ENCODE data around the gene WDR90.
A peak's percentile ranks its signal among the peaks of the same experiment; 100 is the strongest.

The WDR90 gene

GRCh38 chr16:682493-683395 lies 33.6 kb downstream of the WDR90 start:
- Histone ChIP-seq H3K4me3 (peak overlapping the region; percentile 98), H3K27ac (no peak overlapping the region)
- TF ChIP-seq CTCF (IDR thresholded peaks at IDR 0.05), result no peak
- no peak for DNase-seq (ENCODE audit: low spot score)

GRCh38 chr16:683396-684070 lies 34.4 kb downstream of the WDR90 start:
- H3K4me3 ChIP-seq, result peak overlapping the region; percentile 98
- TF ChIP-seq CTCF (IDR thresholded peaks at IDR 0.05), result no peak
- no peak for DNase-seq (ENCODE audit: low spot score)
- peak overlapping the region; percentile 67 to 90 for H3K27ac ChIP-seq

GRCh38 chr16:684071-684794 lies 35.1 kb downstream of the WDR90 start, which contains the start of gene JMJD8:
Gene JMJD8, minus strand, starts transcription at chr16:684334. Its CDS starts 15 bp downstream, at chr16:684319.
- peak within 1 kb of the TSS; percentile 67 to 90 for H3K27ac ChIP-seq
- DNase-seq (ENCODE audit: low spot score), result peak; percentile 97
- no peak for TF ChIP-seq CTCF (IDR thresholded peaks at IDR 0.05)
- H3K4me3 ChIP-seq, result peak within 1 kb of the TSS; percentile 98

- DNase-seq (ENCODE audit: low spot score), result no peak
- Histone ChIP-seq H3K4me3 (peak overlapping the region; percentile 98), H3K27ac (peak overlapping the region in 1 of 2 donors; percentile 90)
- TF ChIP-seq CTCF (IDR thresholded peaks at IDR 0.05), result no peak
These were observed 36.0 kb downstream of the WDR90 start for GRCh38 chr16:684961-685696.

- DNase-seq (ENCODE audit: low spot score), result no peak
- TF ChIP-seq CTCF (IDR thresholded peaks at IDR 0.05), result no peak
These were observed 36.8 kb downstream of the WDR90 start for GRCh38 chr16:685967-686366.

GRCh38 chr16:686459-687260 lies 37.5 kb downstream of the WDR90 start:
- DNase-seq (ENCODE audit: low spot score), result no peak
- TF ChIP-seq CTCF (IDR thresholded peaks at IDR 0.05), result no peak
- no peak overlapping the region for H3K4me3 ChIP-seq

More at GRCh38 chr16:685967-686366, 36.8 kb downstream of the WDR90 start:
- H3K4me3 ChIP-seq, result no peak overlapping the region
- no peak overlapping the region for H3K27ac ChIP-seq

More at GRCh38 chr16:686459-687260, 37.5 kb downstream of the WDR90 start:
- no peak overlapping the region for H3K27ac ChIP-seq

Measured in coronary artery (tissue), 2 donors.